HepG2 (cell line): ENCODE results near the gene CTCF. TPM values are rescaled to one million over a fixed set of nuclear protein-coding genes. Genes with fewer than 3 reads are reported as not detected.

ENCODE experiments used
- ATAC-seq: fragments of 200-7000 bp; cut with Tn5 transposase; 3 replicates; pipeline ENCODE4 v1.9.1; 2020; ENCODE audit warnings: mild to moderate bottlenecking, moderate library complexity
- BruUV-seq: library from RNA; stranded (reverse); fragments of 400-500 nt; replicated peaks from 2 replicates; lab custom pipeline; 2021; lab: Mats Ljungman, UMichigan
- CTCF ChIA-PET: fragments of 300-600 bp; formaldehyde crosslinking; extraction: SDS; loops from one replicate; lab custom pipeline; 2021; ENCODE audit warnings: low total read pairs, inconsistent platforms, low intra/inter-chr PET ratio; lab: Yijun Ruan, JAX
- POLR2A ChIA-PET: fragments of 350-600 bp; sonication (Branson Sonifier 250); formaldehyde crosslinking; loops from one replicate; lab custom pipeline; 2020; ENCODE audit warnings: antibody characterized with exemption, inconsistent platforms; lab: Yijun Ruan, JAX
- DNase-seq: peaks from one replicate; pipeline ENCODE4 v3.0.0-alpha.2; 2015; ENCODE audit warnings: low spot score
- FAIRE-seq: peaks from 3 replicates; lab custom pipeline; 2011; peaks lifted over from hg19 to GRCh38; lab: Jason Lieb, UNC
- H2AFZ ChIP-seq: one replicate; pipeline ENCODE4 v1.6.1; 2011; ENCODE audit warnings: low read length, inconsistent platforms
- H3K27ac ChIP-seq: fragments of 300-600 bp; 3 replicates; pipeline ENCODE4 v1.8.0; 2011; ENCODE audit warnings: mixed run types, mild to moderate bottlenecking, mixed read lengths, low read length, inconsistent platforms; ENCODE audit not compliant: insufficient read depth; ENCODE audit errors: extremely low read length
- H3K27me3 ChIP-seq, 2 experiments: fragments of 200-600 bp in 1 of 2; 2 replicates in 1 of 2; 3 replicates in 1 of 2; pipeline versions ENCODE4 v1.6.0 to v1.8.0; 2011; ENCODE audit warnings: low read length in 2 of 2, mild to moderate bottlenecking in 2 of 2, moderate library complexity in 2 of 2, inconsistent platforms in 1 of 2; ENCODE audit not compliant: insufficient read depth in 2 of 2, control insufficient read depth in 1 of 2
- H3K36me3 ChIP-seq, 2 experiments: fragments of 200-600 bp in 1 of 2; replicated peaks in 1 of 2; 2 replicates in 1 of 2; 3 replicates in 1 of 2; pipeline versions ENCODE4 v1.5.1 to v1.8.0; 2011; ENCODE audit warnings: low read length in 2 of 2, inconsistent platforms in 1 of 2; ENCODE audit not compliant: insufficient read depth in 2 of 2, control insufficient read depth in 1 of 2
- H3K4me1 ChIP-seq: 2 replicates; pipeline ENCODE4 v1.5.1; 2012; ENCODE audit warnings: low read length, inconsistent platforms; ENCODE audit not compliant: insufficient read depth
- H3K4me2 ChIP-seq: 2 replicates; pipeline ENCODE4 v1.6.0; 2011; ENCODE audit warnings: low read depth, low read length, inconsistent platforms
- H3K4me3 ChIP-seq, 3 experiments: fragments of 200-600 bp in 1 of 3; sonication (generic), shearing (Covaris generic) in 1 of 3; replicated peaks in 1 of 3; 2 replicates each; pipeline ENCODE4 v1.5.1; 2011 to 2016; ENCODE audit warnings: low read length in 3 of 3, inconsistent platforms in 2 of 3, low read depth in 2 of 3, mild to moderate bottlenecking in 2 of 3, control low read depth in 1 of 3, mixed read lengths in 1 of 3; ENCODE audit not compliant: insufficient read depth in 1 of 3
- H3K79me2 ChIP-seq: one replicate; pipeline ENCODE4 v1.6.1; 2011; ENCODE audit warnings: low read length, inconsistent platforms; ENCODE audit not compliant: insufficient read depth
- H3K9ac ChIP-seq: 2 replicates; pipeline ENCODE4 v1.6.0; 2011; ENCODE audit warnings: mild to moderate bottlenecking, low read depth, low read length, inconsistent platforms; ENCODE audit not compliant: insufficient read depth
- H3K9me3 ChIP-seq: 2 replicates; pipeline ENCODE4 v1.5.1; 2012; ENCODE audit warnings: mild to moderate bottlenecking, low read length
- H4K20me1 ChIP-seq: 2 replicates; pipeline ENCODE4 v1.6.0; 2011; ENCODE audit warnings: inconsistent platforms, mild to moderate bottlenecking, low read length, moderate library complexity; ENCODE audit not compliant: insufficient read depth
- BRCA1 ChIP-seq: sonication (generic); formaldehyde crosslinking; IDR thresholded peaks from 2 replicates; pipeline ENCODE4 v1.4.0; 2020; ENCODE audit warnings: missing genetic modification reagents
- NONO ChIP-seq, 2 experiments: fragments of 450-650 bp in 1 of 2; sonication (generic) in 1 of 2; formaldehyde crosslinking in 1 of 2; IDR thresholded peaks in 1 of 2; conservative IDR thresholded peaks in 1 of 2; 2 replicates each; pipeline versions ENCODE4 v1.6.1 to v1.8.0; 2017 to 2022; ENCODE audit warnings: mild to moderate bottlenecking in 1 of 2, missing genetic modification reagents in 1 of 2, moderate library complexity in 1 of 2
- XRCC5 ChIP-seq: fragments of 200-400 bp; formaldehyde crosslinking; optimal IDR thresholded peaks from 2 replicates; pipeline ENCODE3; 2017; ENCODE audit warnings: mild to moderate bottlenecking, low read length
- ZFYVE20 ChIP-seq: sonication (generic); formaldehyde crosslinking; IDR thresholded peaks from 2 replicates; pipeline ENCODE4 v1.8.0; 2023; ENCODE audit warnings: low read depth, mild to moderate bottlenecking, moderate library complexity, missing genetic modification reagents, borderline replicate concordance
- ZMYM3 ChIP-seq: sonication (generic); formaldehyde crosslinking; IDR thresholded peaks from 2 replicates; pipeline ENCODE4 v1.5.1; 2020; ENCODE audit warnings: mild to moderate bottlenecking, missing genetic modification reagents
- ZNF607 ChIP-seq: sonication (generic); formaldehyde crosslinking; IDR thresholded peaks from 2 replicates; pipeline ENCODE4 v1.5.1; 2020; ENCODE audit warnings: missing genetic modification reagents, mild to moderate bottlenecking, borderline replicate concordance
- ZNF761 ChIP-seq: sonication (generic); formaldehyde crosslinking; conservative IDR thresholded peaks from 2 replicates; pipeline ENCODE4 v1.4.0; 2020; ENCODE audit warnings: mild to moderate bottlenecking, missing genetic modification reagents
- WGBS: methylation state at CpG from one replicate; pipeline ENCODE4 v1.1.6; 2017; ENCODE audit warnings: low lambda C conversion rate; 5-methylcytosine and 5-hydroxymethylcytosine counted together
- in situ Hi-C: cut with HindIII; loops from 2 replicates; pipeline ENCODE4 v1.10.0; 2017; ENCODE audit warnings: low pct_unique_long_range_greater_than_20kb; ENCODE audit not compliant: extremely low pct_ligation_motif_present
- intact Hi-C: fragments of 100-400 bp; cut with micrococcal nuclease; formaldehyde crosslinking; loops from one replicate; pipeline ENCODE4 v1.10.0; 2022; ENCODE audit not compliant: unreplicated experiment
- polyA plus RNA-seq, 8 experiments: library from polyadenylated mRNA; depleted of rRNA in 3 of 8; stranded (reverse) in 7 of 8; unstranded in 1 of 8; fragments of >200 nt; fragmentation: Illumina TruSeq in 4 of 8; extraction: Trizol in 4 of 8; gene quantifications; 2 replicates each; pipeline versions ENCODE4 v1.2.1 to v1.2.3, GENCODE V29; 2011 to 2016; ENCODE audit warnings: low read depth in 4 of 8, missing spikeins in 1 of 8, mixed read lengths in 1 of 8; ENCODE audit not compliant: insufficient read depth in 1 of 8
- total RNA-seq, 5 experiments: library from RNA; depleted of rRNA; stranded (reverse); fragments of >200 nt; fragmentation: Illumina TruSeq; extraction: Trizol; gene quantifications; 2 replicates each; pipeline ENCODE4 v1.2.3, GENCODE V29; 2016; ENCODE audit warnings: low read depth in 1 of 5

CTCF gene
- total and polyA plus RNA-seq, 2 of the 13 experiments (the other 11 are each of a cell fraction or from before 2014, with no cell fraction given) = 19.5 to 37.5 TPM

GRCh38 chr16:67637625-67638024 is 75.3 kb downstream of the CTCF start:
- no peaks in the 10 kb centered on the region for H3K79me2 ChIP-seq
- in situ Hi-C loops = no loop called here
- no peak for TF ChIP-seq ZMYM3 (CRISPR knock-in tag)
- TF ChIP-seq ZFYVE20 (CRISPR knock-in tag) = no peak
- no peak for TF ChIP-seq NONO (IDR thresholded peaks at IDR 0.05)
- TF ChIP-seq NONO (CRISPR knock-in tag; conservative IDR thresholded peaks at IDR 0.05) = no peak
- TF ChIP-seq ZNF761 (CRISPR knock-in tag) = no peak
- TF ChIP-seq ZNF607 = no peak
- TF ChIP-seq BRCA1 (CRISPR knock-in tag) = no peak
- no peak for TF ChIP-seq XRCC5
- H4K20me1 ChIP-seq = no peaks in the 10 kb centered on the region; the same call in 1 of the 2 replicates
- WGBS = 93% methylated on average over 12 of the region's 12 CpGs
- H3K4me1 ChIP-seq = peaks cover 11% of the 10 kb centered on the region
- FAIRE-seq (no peak), ATAC-seq (no peak), DNase-seq (no peak)
- no peak overlapping the region for H2AFZ ChIP-seq
- H3K27ac ChIP-seq = no peak overlapping the region
- H3K4me2 ChIP-seq = no peak overlapping the region
- H3K9me3 ChIP-seq = no peaks in the 10 kb centered on the region
- no peaks in the 10 kb centered on the region for H3K27me3 ChIP-seq
- ChIA-PET CTCF (no interaction called here), POLR2A (no interaction called here)
- no peak overlapping the region for H3K9ac ChIP-seq
- peaks cover 22 to 60% of the 10 kb centered on the region in 2 experiments for H3K36me3 ChIP-seq
- no peak overlapping the region for H3K4me3 ChIP-seq
- BruUV-seq = no TSS peak
- intact Hi-C loops = no loop called here
